Suprapubic skin (tissue), 4 donors: ENCODE measurements around the gene ANKRD13B.

ENCODE experiments used
- CTCF ChIP-seq, 2 donors: fragments of 200-600 bp in 1 of 2; fragments of 450-650 bp in 1 of 2; sonication (generic) in 1 of 2; IDR thresholded peaks; one replicate each; pipeline ENCODE4 v1.5.1; 2016 to 2019; ENCODE audit warnings: antibody characterized with exemption in 2 of 2, mild to moderate bottlenecking in 1 of 2, moderate library complexity in 1 of 2
- POLR2A ChIP-seq, 2 donors: fragments of 450-650 bp; IDR thresholded peaks; one replicate each; pipeline ENCODE4 v1.6.1; 2017; ENCODE audit warnings: antibody characterized with exemption in 2 of 2, mild to moderate bottlenecking in 2 of 2, moderate library complexity in 2 of 2
- POLR2AphosphoS5 ChIP-seq, 3 donors: sonication (generic); formaldehyde crosslinking; IDR thresholded peaks; one replicate each; pipeline ENCODE4 v1.6.1; 2017; ENCODE audit warnings: antibody characterized with exemption in 3 of 3

GRCh38 chr17:29661213-29661612 lies 68.3 kb downstream of the ANKRD13B start:
- no peak for TF ChIP-seq CTCF (IDR thresholded peaks at IDR 0.05)
- TF ChIP-seq POLR2A (IDR thresholded peaks at IDR 0.05) = no peak
- no peak for TF ChIP-seq POLR2AphosphoS5 (IDR thresholded peaks at IDR 0.05)
